Measurements from ENCODE around the gene DCX. TPM values are rescaled to one million over a fixed set of nuclear protein-coding genes. Genes with fewer than 3 reads are reported as not detected.

DCX gene
- polyA plus RNA-seq, 6 donors from 2014 or later: not detected

GRCh38 chrX:111329370-111329769 is 82.6 kb downstream of the DCX start:
- DNase-seq (no peak), ATAC-seq (ENCODE audit: low read depth in 2 of 2) (no peak)
- Mint-ChIP-seq H3K4me1 (no peaks in the 10 kb centered on the region), H3K27ac (no peak overlapping the region), H3K27me3 (no peaks in the 10 kb centered on the region), H3K9me3 (peaks cover 0 to 14% (median 3%) of the 10 kb centered on the region in 7 donors), H3K4me3 (no peak overlapping the region), H3K36me3 (no peaks in the 10 kb centered on the region)

GRCh38 chrX:111328858-111329257 is 83.1 kb downstream of the DCX start:
- Mint-ChIP-seq H3K4me1 (no peaks in the 10 kb centered on the region), H3K36me3 (no peaks in the 10 kb centered on the region), H3K4me3 (no peak overlapping the region), H3K9me3 (peaks cover 0 to 14% (median 3%) of the 10 kb centered on the region in 7 donors), H3K27me3 (no peaks in the 10 kb centered on the region), H3K27ac (no peak overlapping the region)
- ATAC-seq (ENCODE audit: low read depth in 2 of 2) (no peak), DNase-seq (no peak)

- Mint-ChIP-seq H3K36me3 (no peaks in the 10 kb centered on the region), H3K27me3 (peaks cover 0 to 5% (median 0%) of the 10 kb centered on the region in 3 donors)
Observed at GRCh38 chrX:111322231-111322855, 89.6 kb downstream of the DCX start.

DNA sequence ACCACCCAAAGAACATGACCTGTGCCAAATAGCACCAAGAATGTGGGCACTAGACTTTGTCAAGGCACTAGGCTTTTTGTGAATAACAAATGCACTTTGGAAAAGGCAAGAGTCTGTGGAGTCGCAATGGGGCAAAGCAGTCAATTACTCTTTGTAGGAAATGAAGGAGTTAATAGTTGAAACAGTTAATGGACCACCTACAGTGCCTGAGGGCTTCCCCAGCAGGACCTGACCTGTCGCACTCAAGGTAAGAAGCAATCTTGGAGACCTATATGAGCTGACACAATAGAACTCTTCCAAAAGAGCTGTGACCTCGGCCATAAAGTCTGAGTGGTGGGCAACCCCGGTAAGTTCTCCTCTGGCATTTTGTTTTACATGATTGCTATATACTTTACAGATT is 92.5 kb downstream of the DCX start:
- H3K4me3 Mint-ChIP-seq: no peak overlapping the region
- ATAC-seq (ENCODE audit: low read depth in 2 of 2) (no peak), DNase-seq (no peak)
- peaks cover 0 to 5% (median 0%) of the 10 kb centered on the region in 3 donors for H3K27me3 Mint-ChIP-seq
- H3K27ac Mint-ChIP-seq: peak overlapping the region in 1 of 6 donors; percentile 8
- no peaks in the 10 kb centered on the region for H3K36me3 Mint-ChIP-seq
- H3K4me1 Mint-ChIP-seq: no peaks in the 10 kb centered on the region
- peaks cover 0 to 20% (median 5%) of the 10 kb centered on the region in 7 donors for H3K9me3 Mint-ChIP-seq

More at GRCh38 chrX:111322231-111322855, 89.6 kb downstream of the DCX start:
- peaks cover 0 to 20% (median under 1%) of the 10 kb centered on the region in 7 donors for H3K9me3 Mint-ChIP-seq
- H3K27ac Mint-ChIP-seq: no peak overlapping the region
- no peak for DNase-seq
- H3K4me1 Mint-ChIP-seq: no peaks in the 10 kb centered on the region
- ATAC-seq (ENCODE audit: low read depth in 2 of 2): no peak
- H3K4me3 Mint-ChIP-seq: no peak overlapping the region

GRCh38 chrX:111318901-111319300 is 93.1 kb downstream of the DCX start:
- Mint-ChIP-seq H3K4me3 (no peak overlapping the region), H3K36me3 (no peaks in the 10 kb centered on the region), H3K27ac (no peak overlapping the region), H3K27me3 (peaks cover 0 to 5% (median 0%) of the 10 kb centered on the region in 3 donors), H3K9me3 (peaks cover 2 to 20% (median 5%) of the 10 kb centered on the region in 7 donors), H3K4me1 (no peaks in the 10 kb centered on the region)
- no peak for ATAC-seq (ENCODE audit: low read depth in 2 of 2)
- no peak for DNase-seq

GRCh38 chrX:111309083-111309482 is 102.9 kb downstream of the DCX start:
- H3K4me3 Mint-ChIP-seq: no peak overlapping the region
- H3K27ac Mint-ChIP-seq: no peak overlapping the region
- no peaks in the 10 kb centered on the region for H3K36me3 Mint-ChIP-seq
- no peak for ATAC-seq (ENCODE audit: low read depth in 2 of 2)
- H3K4me1 Mint-ChIP-seq: peaks cover 0 to 2% (median 0%) of the 10 kb centered on the region in 3 donors
- no peak for DNase-seq
- peaks cover 0 to 8% (median 3%) of the 10 kb centered on the region in 7 donors for H3K9me3 Mint-ChIP-seq
- H3K27me3 Mint-ChIP-seq: no peaks in the 10 kb centered on the region

GRCh38 chrX:111308039-111308438 is 104.0 kb downstream of the DCX start:
- no peaks in the 10 kb centered on the region for H3K27me3 Mint-ChIP-seq
- no peaks in the 10 kb centered on the region for H3K36me3 Mint-ChIP-seq
- no peak overlapping the region for H3K27ac Mint-ChIP-seq
- no peaks in the 10 kb centered on the region for H3K4me1 Mint-ChIP-seq
- ATAC-seq (ENCODE audit: low read depth in 2 of 2) (no peak), DNase-seq (no peak)
- no peak overlapping the region for H3K4me3 Mint-ChIP-seq
- H3K9me3 Mint-ChIP-seq: peaks cover 0 to 4% (median 2%) of the 10 kb centered on the region in 7 donors

DNA sequence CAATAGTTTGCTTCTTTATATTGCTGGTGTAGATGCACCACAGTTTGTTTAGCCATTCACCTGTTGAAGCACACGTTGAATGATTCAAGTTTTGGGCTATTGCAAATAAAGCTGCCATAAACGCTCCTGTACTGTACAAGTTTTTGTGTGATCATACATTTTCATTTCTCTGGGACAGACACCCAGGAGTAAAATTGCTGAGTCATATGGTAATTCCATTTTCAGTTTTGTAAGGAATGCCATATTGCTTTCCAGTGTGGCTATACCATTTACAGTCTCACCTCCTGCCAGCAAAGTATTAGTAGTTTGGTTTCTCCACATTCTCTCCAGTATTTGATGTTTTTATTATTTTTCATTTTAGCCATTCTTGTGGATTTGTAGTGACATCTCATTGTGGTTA is 109.7 kb downstream of the DCX start:
- ATAC-seq (ENCODE audit: low read depth in 2 of 2): no peak
- H3K27me3 Mint-ChIP-seq: no peaks in the 10 kb centered on the region
- H3K36me3 Mint-ChIP-seq: no peaks in the 10 kb centered on the region
- no peak overlapping the region for H3K27ac Mint-ChIP-seq
- peaks cover 0 to 3% (median 0%) of the 10 kb centered on the region in 7 donors for H3K9me3 Mint-ChIP-seq
- H3K4me1 Mint-ChIP-seq: no peaks in the 10 kb centered on the region
- DNase-seq: no peak
- no peak overlapping the region for H3K4me3 Mint-ChIP-seq

- H3K27me3 Mint-ChIP-seq: no peaks in the 10 kb centered on the region
- ATAC-seq (ENCODE audit: low read depth in 2 of 2) (no peak), DNase-seq (no peak)
- no peaks in the 10 kb centered on the region for H3K4me1 Mint-ChIP-seq
- H3K36me3 Mint-ChIP-seq: no peaks in the 10 kb centered on the region
- no peak overlapping the region for H3K4me3 Mint-ChIP-seq
- H3K9me3 Mint-ChIP-seq: peaks cover 0 to 5% (median 0%) of the 10 kb centered on the region in 7 donors
- H3K27ac Mint-ChIP-seq: no peak overlapping the region
Observed at GRCh38 chrX:111288841-111289240, 123.2 kb downstream of the DCX start.

GRCh38 chrX:111284631-111285293 is 127.2 kb downstream of the DCX start:
- Mint-ChIP-seq H3K4me1 (no peaks in the 10 kb centered on the region), H3K4me3 (no peak overlapping the region), H3K9me3 (peaks cover 0 to 6% (median 2%) of the 10 kb centered on the region in 7 donors), H3K27ac (no peak overlapping the region), H3K27me3 (no peaks in the 10 kb centered on the region), H3K36me3 (no peaks in the 10 kb centered on the region)
- ATAC-seq (ENCODE audit: low read depth in 2 of 2) (no peak), DNase-seq (no peak)

- ATAC-seq (ENCODE audit: low read depth in 2 of 2): no peak
- no peaks in the 10 kb centered on the region for H3K27me3 Mint-ChIP-seq
- peaks cover 0 to 5% (median 2%) of the 10 kb centered on the region in 7 donors for H3K9me3 Mint-ChIP-seq
- H3K36me3 Mint-ChIP-seq: no peaks in the 10 kb centered on the region
- DNase-seq: no peak
- no peaks in the 10 kb centered on the region for H3K4me1 Mint-ChIP-seq
- H3K4me3 Mint-ChIP-seq: no peak overlapping the region
- H3K27ac Mint-ChIP-seq: no peak overlapping the region
Observed at GRCh38 chrX:111283446-111283845, 128.5 kb downstream of the DCX start.

DNA sequence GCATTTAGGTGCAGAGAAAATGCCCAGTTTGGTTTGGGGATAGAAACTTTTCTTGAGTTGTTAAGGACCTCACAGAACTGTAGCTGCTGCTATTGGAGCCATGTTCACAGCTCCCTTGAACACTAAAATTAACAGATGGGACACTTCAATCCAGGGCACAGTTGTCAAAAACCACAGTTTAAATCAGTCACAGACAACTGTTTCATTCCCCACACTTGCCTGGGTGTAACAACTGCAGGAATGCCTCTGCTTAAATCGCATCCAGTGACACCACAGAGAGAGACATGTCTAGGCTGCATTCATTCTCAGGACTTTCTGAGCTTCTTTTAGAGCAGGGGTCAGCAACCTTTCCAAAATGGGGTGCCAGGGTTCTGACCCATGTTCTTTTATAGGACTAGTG is 129.0 kb downstream of the DCX start:
- Mint-ChIP-seq H3K27ac (no peak overlapping the region), H3K36me3 (no peaks in the 10 kb centered on the region), H3K4me3 (no peak overlapping the region), H3K4me1 (no peaks in the 10 kb centered on the region), H3K9me3 (peaks cover 0 to 4% (median 2%) of the 10 kb centered on the region in 7 donors), H3K27me3 (no peaks in the 10 kb centered on the region)
- ATAC-seq (ENCODE audit: low read depth in 2 of 2): no peak
- no peak for DNase-seq

GRCh38 chrX:111282139-111282538 is 129.9 kb downstream of the DCX start:
- no peak for ATAC-seq (ENCODE audit: low read depth in 2 of 2)
- H3K27me3 Mint-ChIP-seq: no peaks in the 10 kb centered on the region
- H3K4me1 Mint-ChIP-seq: no peaks in the 10 kb centered on the region
- no peak overlapping the region for H3K4me3 Mint-ChIP-seq
- peaks cover 0 to 4% (median 0%) of the 10 kb centered on the region in 7 donors for H3K9me3 Mint-ChIP-seq
- H3K27ac Mint-ChIP-seq: no peak overlapping the region
- H3K36me3 Mint-ChIP-seq: no peaks in the 10 kb centered on the region
- no peak for DNase-seq

DNA sequence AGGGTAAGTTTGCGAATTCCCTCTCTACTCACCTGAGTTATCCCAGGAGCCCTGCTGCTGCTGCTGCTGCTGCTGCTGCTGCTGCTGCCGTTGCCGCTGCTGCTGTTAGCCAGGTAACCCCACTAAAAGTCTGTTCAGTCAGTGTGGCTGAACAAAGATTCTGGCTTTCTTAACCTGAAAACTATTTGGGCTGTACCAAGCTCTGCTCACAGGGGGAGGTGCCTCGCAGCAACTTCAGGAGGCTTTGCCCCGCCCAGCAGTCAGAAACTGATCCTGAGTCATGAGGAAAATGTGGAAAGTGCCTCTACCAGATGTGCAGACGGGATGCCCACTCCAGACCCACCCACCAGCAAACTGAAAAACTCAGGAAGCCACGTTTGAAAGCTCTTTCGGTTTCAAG is 141.7 kb downstream of the DCX start, which contains the start of gene CAPN6:
TSS of gene CAPN6 (minus strand) at position 145 of the 400 bp plus-strand sequence. CDS start 6,547 bp downstream, outside the sequence.
- Mint-ChIP-seq H3K27me3 (no peaks in the 10 kb centered on the region), H3K27ac (no peak within 1 kb of the TSS), H3K4me3 (no peak within 1 kb of the TSS), H3K9me3 (peaks cover 0 to 4% (median 0%) of the 10 kb centered on the region in 7 donors), H3K4me1 (no peaks in the 10 kb centered on the region), H3K36me3 (no peaks in the 10 kb centered on the region)
- ATAC-seq (ENCODE audit: low read depth in 2 of 2): no peak
- no peak for DNase-seq

Data from naive B cell (primary cell).